Loucy (cell line): ENCODE data around the gene CTR9.

Experiments used
- H2AFZ ChIP-seq: fragments of 200-600 bp; sonication (generic); 2 replicates; pipeline ENCODE4 v1.6.0; 2016; ENCODE audit warnings: antibody characterized with exemption, mild to moderate bottlenecking, low read length, moderate library complexity
- H3F3A ChIP-seq: fragments of 200-600 bp; 2 replicates; pipeline ENCODE4 v1.6.0; 2016; ENCODE audit warnings: antibody characterized with exemption, low read depth, mild to moderate bottlenecking
- H3K27me3 ChIP-seq: fragments of 200-600 bp; sonication (generic); 2 replicates; pipeline ENCODE4 v1.6.1; 2014; ENCODE audit warnings: low read length, mild to moderate bottlenecking; ENCODE audit not compliant: insufficient read depth, poor library complexity, severe bottlenecking
- H3K36me3 ChIP-seq: fragments of 200-600 bp; sonication (generic); 2 replicates; pipeline ENCODE4 v1.6.1; 2016; ENCODE audit warnings: low read length; ENCODE audit not compliant: insufficient read depth
- H3K4me1 ChIP-seq: fragments of 200-600 bp; sonication (generic); 2 replicates; pipeline ENCODE4 v1.5.1; 2014; ENCODE audit warnings: low read length, mild to moderate bottlenecking; ENCODE audit not compliant: insufficient read depth, poor library complexity, severe bottlenecking
- H3K4me2 ChIP-seq: fragments of 200-600 bp; sonication (generic); 2 replicates; pipeline ENCODE4 v1.6.0; 2014; ENCODE audit warnings: antibody characterized with exemption, low read length, low read depth, mild to moderate bottlenecking; ENCODE audit not compliant: poor library complexity, severe bottlenecking
- H3K4me3 ChIP-seq: fragments of 200-600 bp; sonication (generic); 2 replicates; pipeline ENCODE4 v1.5.1; 2014; ENCODE audit warnings: low read length, mild to moderate bottlenecking, mixed read lengths; ENCODE audit not compliant: poor library complexity, severe bottlenecking
- H3K79me2 ChIP-seq: fragments of 200-600 bp; sonication (generic); 2 replicates; pipeline ENCODE4 v1.6.1; 2014; ENCODE audit warnings: low read length; ENCODE audit not compliant: insufficient read depth
- H3K9ac ChIP-seq: fragments of 200-600 bp; sonication (generic); 2 replicates; pipeline ENCODE4 v1.6.0; 2014; ENCODE audit warnings: mild to moderate bottlenecking, low read depth, low read length, moderate library complexity; ENCODE audit not compliant: poor library complexity, severe bottlenecking
- H3K9me2 ChIP-seq: fragments of 200-600 bp; sonication (generic); replicated peaks from 2 replicates; pipeline ENCODE4 v1.6.1; 2016; ENCODE audit warnings: low read depth, low read length, mixed read lengths
- H3K9me3 ChIP-seq: fragments of 200-600 bp; sonication (generic); 2 replicates; pipeline ENCODE4 v1.6.1; 2014; ENCODE audit warnings: mild to moderate bottlenecking, antibody characterized with exemption, low read length, low read depth; ENCODE audit not compliant: insufficient read depth
- H4K20me1 ChIP-seq: fragments of 200-600 bp; sonication (generic); 2 replicates; pipeline ENCODE4 v1.6.0; 2014; ENCODE audit warnings: antibody characterized with exemption, low read length, mild to moderate bottlenecking; ENCODE audit not compliant: insufficient read depth, poor library complexity, severe bottlenecking
- CTCF ChIP-seq: fragments of 200-600 bp; sonication (generic); conservative IDR thresholded peaks from 2 replicates; pipeline ENCODE4 v1.5.1; 2014; ENCODE audit warnings: mild to moderate bottlenecking, antibody characterized with exemption, low read length
- EZH2phosphoT487 ChIP-seq: fragments of 200-600 bp; IDR thresholded peaks from 2 replicates; pipeline ENCODE4 v1.6.1; 2018; ENCODE audit warnings: antibody characterized with exemption, mild to moderate bottlenecking, moderate library complexity, borderline replicate concordance

CTR9 gene

GRCh38 chr11:10722307-10722706 lies 28.7 kb upstream of the CTR9 start:
- Histone ChIP-seq H3K9me3 (no peaks in the 10 kb centered on the region), H3K79me2 (no peaks in the 10 kb centered on the region), H2AFZ (peak overlapping the region; percentile 28; the same call in 1 of the 2 replicates), H3K4me3 (peak overlapping the region; percentile 30), H3F3A (0 out of 2 replicates have a peak, but pooled peaks cover 3% of the 10 kb centered on the region), H3K9me2 (no peaks in the 10 kb centered on the region), H3K27me3 (no peaks in the 10 kb centered on the region), H3K4me2 (peak overlapping the region; percentile 64), H3K9ac (peak overlapping the region; percentile 71), H4K20me1 (no peaks in the 10 kb centered on the region), H3K4me1 (peaks cover 69% of the 10 kb centered on the region), H3K36me3 (no peaks in the 10 kb centered on the region)
- TF ChIP-seq EZH2phosphoT487 = no peak
- no peak for TF ChIP-seq CTCF

GRCh38 chr11:10725114-10725906 lies 25.7 kb upstream of the CTR9 start:
- H3K79me2 ChIP-seq = no peaks in the 10 kb centered on the region
- peak overlapping the region; percentile 27 for H3K4me2 ChIP-seq
- H3F3A ChIP-seq = 0 out of 2 replicates have a peak, but pooled peaks cover 3% of the 10 kb centered on the region
- H3K4me3 ChIP-seq = no peak overlapping the region
- peaks cover 79% of the 10 kb centered on the region for H3K4me1 ChIP-seq
- H3K27me3 ChIP-seq = no peaks in the 10 kb centered on the region
- H2AFZ ChIP-seq = no peak overlapping the region
- no peaks in the 10 kb centered on the region for H4K20me1 ChIP-seq
- no peak overlapping the region for H3K9ac ChIP-seq
- H3K9me3 ChIP-seq = no peaks in the 10 kb centered on the region
- H3K9me2 ChIP-seq = no peaks in the 10 kb centered on the region
- no peak for TF ChIP-seq CTCF
- TF ChIP-seq EZH2phosphoT487 = no peak
- no peaks in the 10 kb centered on the region for H3K36me3 ChIP-seq

- H2AFZ ChIP-seq = no peak overlapping the region
- H3K9me2 ChIP-seq = no peaks in the 10 kb centered on the region
- no peak for TF ChIP-seq CTCF
- TF ChIP-seq EZH2phosphoT487 = no peak
- H3K27me3 ChIP-seq = no peaks in the 10 kb centered on the region
- H3K4me1 ChIP-seq = peaks cover 73% of the 10 kb centered on the region
- no peaks in the 10 kb centered on the region for H4K20me1 ChIP-seq
- no peak overlapping the region for H3K9ac ChIP-seq
- 0 out of 2 replicates have a peak, but pooled peaks cover 3% of the 10 kb centered on the region for H3F3A ChIP-seq
- no peak overlapping the region for H3K4me3 ChIP-seq
- no peaks in the 10 kb centered on the region for H3K9me3 ChIP-seq
- peak overlapping the region; percentile 27 for H3K4me2 ChIP-seq
- no peaks in the 10 kb centered on the region for H3K36me3 ChIP-seq
- no peaks in the 10 kb centered on the region for H3K79me2 ChIP-seq
Observed at GRCh38 chr11:10725907-10726253, 25.2 kb upstream of the CTR9 start.
